HCEC 1CT (cell line): ENCODE data around the gene PTGES2.

ENCODE experiments used
- DNase-seq: peaks from one replicate; pipeline ENCODE4 v3.0.0-alpha.2; 2017

The PTGES2 gene

DNA sequence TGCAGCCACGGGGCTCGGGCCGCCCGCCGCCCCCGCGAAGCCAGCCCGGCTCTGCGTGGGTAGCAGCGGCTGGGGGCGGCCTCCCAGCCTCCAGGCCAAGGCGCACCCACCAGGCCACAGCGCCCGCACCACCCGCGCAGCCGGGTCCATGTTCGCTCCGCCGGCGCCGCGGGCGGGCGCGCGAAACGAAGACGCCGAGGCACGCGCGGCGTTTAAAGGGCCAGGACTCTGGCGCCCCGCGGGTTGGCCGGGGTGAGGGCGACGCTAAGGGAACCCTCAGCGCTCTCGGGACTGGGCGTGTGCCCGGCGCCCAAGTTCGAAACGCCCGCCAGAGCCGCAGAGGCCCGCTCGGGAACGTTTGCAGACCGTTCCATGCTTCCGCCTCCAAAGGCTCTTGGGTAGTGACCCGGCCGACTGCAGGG lies at the start of gene PTGES2:
Gene PTGES2, minus strand, starts transcription at position 162 of the 422 bp plus-strand sequence. Its CDS starts 12 bp downstream, at position 150.
- DNase-seq = peak; percentile 81

GRCh38 chr9:128175726-128176125 lies 48.2 kb upstream of the PTGES2 start:
- DNase-seq = no peak

GRCh38 chr9:128175102-128175563 lies 47.6 kb upstream of the PTGES2 start:
- DNase-seq = peak; percentile 77

DNA sequence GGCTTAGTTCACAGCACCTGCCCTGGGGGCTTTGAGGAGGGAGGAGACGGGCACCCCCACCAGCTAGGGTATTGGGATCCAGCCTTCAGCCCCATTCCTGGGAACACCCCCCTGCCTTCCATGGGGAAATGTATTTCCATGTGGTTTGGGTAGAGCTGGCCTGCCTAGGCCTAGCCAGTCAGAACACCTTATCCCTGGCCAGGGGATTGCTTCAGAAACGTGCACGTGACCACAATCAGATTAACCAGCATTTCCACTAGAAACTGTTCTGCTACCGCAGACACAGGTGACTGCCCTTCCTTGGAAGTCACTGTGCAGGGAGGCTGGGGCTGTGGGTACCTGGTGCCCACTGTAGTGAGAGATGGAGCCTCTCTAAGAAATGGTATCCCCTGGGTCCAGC lies 46.5 kb upstream of the PTGES2 start:
- no peak for DNase-seq

- DNase-seq = no peak
Measured at GRCh38 chr9:128169925-128170324, 42.4 kb upstream of the PTGES2 start.

DNA sequence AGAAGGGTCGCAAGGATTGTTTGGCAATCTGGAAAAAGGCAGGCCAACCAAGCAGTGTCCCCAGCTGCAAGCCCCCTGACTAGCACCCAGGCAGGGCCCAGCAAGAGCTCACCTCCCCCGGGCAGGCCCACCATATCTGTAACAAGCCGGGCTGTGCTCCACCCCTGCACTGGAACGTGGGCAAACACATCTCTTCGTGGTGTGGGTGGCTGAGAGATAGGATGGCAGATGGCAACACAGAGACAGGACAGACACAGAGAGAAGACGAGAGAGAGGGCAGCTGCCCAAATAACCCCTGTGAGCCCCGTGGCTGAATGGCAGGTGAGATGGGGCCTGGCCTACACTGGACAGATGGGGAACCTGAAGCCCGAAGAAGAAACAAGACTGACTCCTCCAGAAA lies 42.0 kb upstream of the PTGES2 start:
- DNase-seq = no peak

GRCh38 chr9:128168731-128169308 lies 41.3 kb upstream of the PTGES2 start:
- no peak for DNase-seq

- no peak for DNase-seq
Measured at GRCh38 chr9:128167209-128167608, 39.7 kb upstream of the PTGES2 start.

DNA sequence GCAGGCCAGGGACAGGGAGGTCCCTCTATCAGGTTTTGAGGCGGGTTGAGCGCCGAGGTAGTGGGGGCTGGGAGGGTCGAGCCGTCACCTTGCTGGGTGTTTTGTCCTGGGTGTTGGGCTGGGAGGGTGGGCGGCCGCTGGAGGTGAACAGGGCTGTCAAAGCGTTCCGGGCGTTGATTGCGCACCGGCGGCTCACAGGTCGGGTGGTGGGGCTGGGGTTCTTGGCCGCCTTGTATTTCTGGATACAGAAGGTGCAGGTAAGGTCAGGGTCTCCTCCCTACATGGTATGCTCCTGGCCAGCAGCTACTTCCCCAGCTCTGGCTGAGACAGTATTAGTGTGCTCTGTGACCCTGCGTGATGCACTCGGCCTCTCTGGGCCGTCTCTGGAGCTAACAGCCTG lies 38.6 kb upstream of the PTGES2 start:
- no peak for DNase-seq

DNA sequence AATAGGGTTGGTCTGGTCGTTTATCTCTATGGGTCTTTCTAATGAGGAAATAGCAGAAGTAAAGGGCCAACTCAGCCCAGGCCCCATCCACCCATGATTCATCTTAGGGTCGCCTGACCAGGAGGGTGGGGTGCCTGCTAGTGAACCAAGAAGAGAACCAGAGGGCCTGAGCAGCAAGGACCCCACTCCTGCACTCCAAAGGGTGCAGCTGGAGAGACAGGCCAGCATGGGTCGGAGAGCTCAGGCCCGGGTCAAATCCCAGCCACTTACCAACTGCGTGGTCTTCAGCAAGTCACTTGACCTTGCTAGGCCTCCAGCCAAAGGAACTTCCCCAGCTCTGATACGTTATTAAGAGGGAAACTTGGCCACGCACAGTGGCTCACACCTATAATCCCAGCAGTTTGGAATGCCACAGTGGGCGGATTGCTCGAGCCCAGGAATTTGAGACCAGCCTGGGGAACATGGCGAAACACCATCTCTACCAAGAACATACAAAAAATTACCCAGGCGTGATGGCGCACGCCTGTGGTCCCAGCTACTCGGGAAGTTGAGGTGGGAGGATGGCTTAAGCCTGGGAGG lies 36.9 kb upstream of the PTGES2 start:
- DNase-seq = no peak

DNA sequence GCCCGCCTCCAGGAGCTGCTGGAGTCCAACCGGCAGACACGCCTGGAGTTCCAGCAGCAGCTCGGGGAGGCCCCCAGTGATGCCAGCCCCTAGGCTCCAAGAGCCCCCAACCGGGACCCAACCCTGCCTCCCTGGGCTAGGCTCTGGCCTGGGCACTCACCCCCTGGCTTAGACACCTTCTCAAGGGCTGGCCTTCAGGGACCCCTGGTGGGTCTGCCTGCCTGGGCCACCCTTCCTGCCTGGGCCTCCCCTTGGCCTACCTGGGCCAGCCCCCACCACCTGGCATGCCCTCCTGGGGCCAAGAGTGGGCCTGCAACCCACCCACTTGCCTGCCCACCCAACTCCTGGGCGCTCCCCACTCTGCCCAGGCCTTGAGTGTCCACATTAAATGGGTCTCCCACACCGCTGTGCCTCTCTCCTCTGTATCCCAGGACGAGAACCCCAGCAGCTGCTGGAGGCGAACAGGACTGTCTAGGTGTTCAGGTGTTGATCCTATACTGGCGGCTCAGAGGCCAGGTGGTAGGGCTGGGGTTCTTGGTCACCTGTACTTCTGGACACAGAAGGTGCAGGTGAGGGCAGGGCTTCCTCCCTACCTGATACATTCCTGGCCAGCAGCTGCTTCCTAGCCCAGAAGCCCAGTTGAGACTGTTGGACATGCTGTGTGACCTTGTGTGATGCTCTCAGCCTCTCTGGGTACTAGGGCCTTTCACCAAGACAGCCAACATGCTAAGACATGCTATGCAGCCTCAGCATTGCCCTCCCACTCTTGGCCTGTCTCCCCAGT lies 36.2 kb upstream of the PTGES2 start:
- DNase-seq = no peak

- no peak for DNase-seq
Measured at GRCh38 chr9:128163027-128163515, 35.5 kb upstream of the PTGES2 start.

- no peak for DNase-seq
Measured at GRCh38 chr9:128162215-128163026, 34.9 kb upstream of the PTGES2 start.

DNA sequence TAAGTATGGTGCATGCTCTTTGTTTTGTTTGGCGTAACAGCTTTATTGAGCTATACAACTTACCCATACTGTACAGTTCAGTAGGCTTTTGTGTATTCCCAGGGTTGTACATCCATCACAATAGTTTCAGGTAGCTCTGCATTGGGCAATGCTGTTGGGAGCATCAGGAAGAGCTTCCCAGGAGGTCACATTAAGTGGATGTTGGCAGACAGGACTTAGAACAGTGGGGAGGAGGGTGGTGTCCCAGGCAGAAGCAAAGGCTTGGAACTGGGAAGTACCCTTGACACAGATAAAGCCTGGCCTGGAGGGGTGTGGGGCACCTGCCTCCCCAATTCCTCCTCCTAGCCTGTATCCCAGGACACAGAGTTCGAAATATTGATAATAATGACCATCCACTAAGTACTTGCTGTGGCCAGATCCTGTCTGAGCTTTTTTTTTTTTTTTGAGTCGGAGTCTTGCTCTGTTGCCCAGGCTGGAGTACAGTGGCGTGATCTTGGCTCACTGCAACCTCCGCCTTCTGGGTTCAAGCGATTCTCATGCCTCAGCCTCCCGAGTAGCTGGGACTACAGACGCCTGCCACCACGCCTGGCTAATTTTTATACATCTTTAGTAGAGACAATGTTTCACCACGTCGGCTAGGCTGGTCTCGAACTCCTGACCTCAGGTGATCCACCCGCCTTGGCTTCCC lies 33.8 kb upstream of the PTGES2 start:
- DNase-seq = no peak

GRCh38 chr9:128160603-128160987 lies 33.1 kb upstream of the PTGES2 start:
- DNase-seq = no peak

DNA sequence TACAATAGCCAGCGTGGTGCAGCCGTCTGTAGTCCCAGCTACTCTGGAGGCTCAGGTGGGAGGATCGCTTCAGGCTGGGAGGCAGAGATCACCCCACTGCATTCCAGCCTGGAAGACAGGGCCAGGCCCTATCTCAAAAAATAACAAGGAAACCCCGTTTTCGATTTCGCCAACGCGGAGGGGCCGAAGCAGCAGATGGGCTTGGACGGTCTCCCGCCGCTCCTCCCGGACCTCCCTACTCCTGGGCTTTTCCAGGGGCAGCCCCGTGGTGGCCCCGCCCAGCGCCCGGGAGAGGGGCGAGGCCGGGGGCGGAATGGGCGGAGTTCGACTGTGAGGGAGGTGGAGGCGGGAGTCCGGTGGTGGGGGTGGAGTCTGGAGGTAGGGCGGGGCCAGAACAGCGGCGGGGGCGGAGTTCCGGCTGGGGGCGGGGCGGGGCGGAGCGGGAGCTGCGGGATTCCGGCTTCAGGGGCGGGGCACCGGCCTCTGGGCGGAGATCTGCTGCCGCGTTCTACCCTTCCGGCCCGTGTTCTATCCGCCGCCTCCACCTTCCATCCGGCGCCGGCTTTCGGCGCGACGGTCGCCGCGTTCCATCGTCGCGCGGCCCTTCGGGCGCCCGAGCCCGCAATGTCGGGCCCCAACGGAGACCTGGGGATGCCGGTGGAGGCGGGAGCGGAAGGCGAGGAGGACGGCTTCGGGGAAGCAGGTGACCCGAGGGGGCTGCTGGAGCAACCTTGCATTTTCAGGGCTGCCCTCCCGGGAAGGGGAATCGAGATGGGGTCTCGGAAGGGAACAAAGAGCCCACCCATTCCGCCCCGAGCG lies 32.5 kb upstream of the PTGES2 start, which contains the start of gene BBLN:
Gene BBLN, plus strand, starts transcription at position 482 of the 819 bp plus-strand sequence. Its CDS starts 143 bp downstream, at position 625.
- peak; percentile 87 for DNase-seq

DNA sequence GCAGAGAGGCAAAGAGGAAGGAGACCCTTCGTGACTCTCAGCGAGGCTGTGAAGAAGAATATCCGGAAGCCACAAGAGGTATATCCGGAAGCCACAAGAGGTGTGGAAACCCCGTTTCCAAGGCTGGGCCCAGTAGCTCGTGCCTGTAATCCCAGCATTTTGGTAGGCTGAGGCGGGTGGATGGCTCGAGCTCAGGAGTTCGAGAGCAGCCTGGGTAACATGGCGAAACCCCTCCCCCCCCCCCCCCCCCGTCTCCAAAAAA lies 31.9 kb upstream of the PTGES2 start:
- no peak for DNase-seq

GRCh38 chr9:128155736-128156500 lies 28.4 kb upstream of the PTGES2 start:
- no peak for DNase-seq

DNA sequence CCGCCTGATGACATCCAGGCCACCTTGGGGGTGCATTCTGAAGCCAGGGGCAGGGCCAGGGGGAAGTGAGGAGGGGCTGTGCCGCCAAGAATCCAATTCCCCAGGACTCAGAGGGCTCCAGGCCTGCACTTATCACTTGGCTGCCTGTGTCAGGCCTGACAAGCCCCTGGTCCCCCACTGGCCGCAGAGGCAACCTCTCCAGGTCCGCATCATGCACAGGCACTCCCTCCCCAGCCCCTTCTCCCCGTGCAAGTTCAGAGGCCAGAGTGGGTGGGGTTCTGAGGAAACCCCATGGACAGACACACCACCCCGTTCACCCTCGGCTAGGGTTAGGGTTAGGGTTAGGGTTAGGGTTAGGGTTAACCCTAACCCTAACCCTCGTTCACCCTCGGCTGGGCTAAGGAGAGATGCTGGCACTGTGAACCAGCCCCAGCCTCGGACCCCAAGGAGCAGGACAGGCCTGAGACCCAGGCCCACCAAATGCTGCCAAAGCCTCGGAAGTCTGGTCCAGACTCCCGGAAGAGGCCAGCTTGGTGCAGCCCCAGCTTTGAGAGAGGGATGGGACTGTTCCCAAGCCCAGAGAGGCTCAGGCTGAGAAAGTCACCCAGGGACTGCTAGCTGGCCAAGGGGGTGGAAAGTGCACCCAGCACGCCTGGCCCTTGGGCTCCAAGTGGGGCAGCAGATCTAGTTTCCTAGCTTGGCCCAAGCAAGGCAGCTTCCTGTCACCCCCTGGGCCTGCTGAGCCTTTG lies 26.6 kb upstream of the PTGES2 start:
- no peak for DNase-seq
